ENCODE measurements around the gene NRXN2.

Gene NRXN2

DNA sequence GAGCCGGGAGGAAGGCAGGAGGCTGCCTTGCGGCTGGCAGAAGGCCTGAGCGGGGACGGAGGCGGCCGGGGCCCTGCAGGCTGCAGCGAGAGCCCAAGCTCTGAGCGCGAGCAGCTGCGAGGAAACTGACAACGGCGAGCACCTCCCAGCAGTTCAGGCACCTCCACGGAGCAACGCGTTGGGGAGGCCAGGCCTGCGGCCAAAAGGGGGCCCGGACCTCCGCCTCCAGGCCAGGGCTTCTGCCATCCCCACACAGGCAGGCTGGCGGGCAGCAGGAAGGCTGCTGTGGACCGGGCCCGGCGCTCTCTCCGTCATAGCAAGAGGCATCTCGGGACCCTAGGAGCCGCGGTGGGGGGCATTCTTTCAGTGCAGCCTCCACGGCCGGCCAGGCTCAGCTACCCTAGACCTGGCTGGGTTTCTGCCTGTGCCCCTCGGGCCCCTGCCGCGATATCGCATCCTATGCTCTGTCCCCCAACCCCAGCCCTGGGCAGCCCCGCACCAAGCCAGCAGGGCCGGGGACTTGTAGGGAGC lies 154.9 kb downstream of the NRXN2 start:
- Histone ChIP-seq H3K27ac (replicated peaks; ENCODE audit: low read length) (no peak overlapping the region), H2AK5ac (ENCODE audit: low read depth, low read length) (peak overlapping the region; percentile 99), H4K8ac (ENCODE audit: low read depth, low read length) (peak overlapping the region; percentile 33), H3K18ac (ENCODE audit: low read length) (peak overlapping the region; percentile 92), H4K91ac (ENCODE audit: low read depth, low read length, poor library complexity) (peak overlapping the region; percentile 60), H2BK120ac (ENCODE audit: low read depth, low read length) (peak overlapping the region; percentile 33), H2BK5ac (ENCODE audit: low read length) (peak overlapping the region; percentile 43), H3K9me3 (replicated peaks in 1 of 2; ENCODE audit: control insufficient read depth in 2 of 2, insufficient read depth in 1 of 2, low read depth in 1 of 2, low read length in 2 of 2) (no peaks in the 10 kb centered on the region), H3K4me3 (ENCODE audit: low read length in 2 of 2) (no peak overlapping the region), H3K14ac (ENCODE audit: low read length) (no peak overlapping the region), H3K79me1 (ENCODE audit: low read depth, low read length) (no peaks in the 10 kb centered on the region), H3K4me1 (ENCODE audit: control insufficient read depth in 2 of 2, insufficient read depth in 1 of 2, low read depth in 1 of 2, low read length in 2 of 2) (peaks cover 15 to 28% of the 10 kb centered on the region in 2 donors), H3K9ac (ENCODE audit: low read depth, low read length, poor library complexity) (peak overlapping the region; percentile 79), H3K36me3 (replicated peaks in 1 of 2; ENCODE audit: control insufficient read depth in 2 of 2, insufficient read depth in 2 of 2, low read length in 2 of 2) (no peaks in the 10 kb centered on the region), H3K27me3 (ENCODE audit: control insufficient read depth in 3 of 3, insufficient read depth in 3 of 3, low read depth in 1 of 3, low read length in 3 of 3) (peaks cover 0 to 22% (median 0%) of the 10 kb centered on the region in 3 experiments), H3K4ac (ENCODE audit: low read length) (peak overlapping the region; percentile 13), H3K23ac (ENCODE audit: low read depth, low read length, poor library complexity) (peak overlapping the region; percentile 60), H2BK12ac (ENCODE audit: low read length) (peak overlapping the region; percentile 88), H2BK15ac (ENCODE audit: low read length) (peak overlapping the region; percentile 95), H3K4me2 (ENCODE audit: insufficient read depth, low read length, poor library complexity, severe bottlenecking) (no peak overlapping the region), H2AFZ (ENCODE audit: low read length) (peak overlapping the region; percentile 85)
- WGBS, 2 donors (ENCODE audit: extremely low coverage in 2 of 2, insufficient read length in 2 of 2, insufficient replicate concordance in 1 of 2): no CpG with 5 or more reads among the region's 34 CpGs
- DNase-seq (ENCODE audit: low spot score): no peak

DNA sequence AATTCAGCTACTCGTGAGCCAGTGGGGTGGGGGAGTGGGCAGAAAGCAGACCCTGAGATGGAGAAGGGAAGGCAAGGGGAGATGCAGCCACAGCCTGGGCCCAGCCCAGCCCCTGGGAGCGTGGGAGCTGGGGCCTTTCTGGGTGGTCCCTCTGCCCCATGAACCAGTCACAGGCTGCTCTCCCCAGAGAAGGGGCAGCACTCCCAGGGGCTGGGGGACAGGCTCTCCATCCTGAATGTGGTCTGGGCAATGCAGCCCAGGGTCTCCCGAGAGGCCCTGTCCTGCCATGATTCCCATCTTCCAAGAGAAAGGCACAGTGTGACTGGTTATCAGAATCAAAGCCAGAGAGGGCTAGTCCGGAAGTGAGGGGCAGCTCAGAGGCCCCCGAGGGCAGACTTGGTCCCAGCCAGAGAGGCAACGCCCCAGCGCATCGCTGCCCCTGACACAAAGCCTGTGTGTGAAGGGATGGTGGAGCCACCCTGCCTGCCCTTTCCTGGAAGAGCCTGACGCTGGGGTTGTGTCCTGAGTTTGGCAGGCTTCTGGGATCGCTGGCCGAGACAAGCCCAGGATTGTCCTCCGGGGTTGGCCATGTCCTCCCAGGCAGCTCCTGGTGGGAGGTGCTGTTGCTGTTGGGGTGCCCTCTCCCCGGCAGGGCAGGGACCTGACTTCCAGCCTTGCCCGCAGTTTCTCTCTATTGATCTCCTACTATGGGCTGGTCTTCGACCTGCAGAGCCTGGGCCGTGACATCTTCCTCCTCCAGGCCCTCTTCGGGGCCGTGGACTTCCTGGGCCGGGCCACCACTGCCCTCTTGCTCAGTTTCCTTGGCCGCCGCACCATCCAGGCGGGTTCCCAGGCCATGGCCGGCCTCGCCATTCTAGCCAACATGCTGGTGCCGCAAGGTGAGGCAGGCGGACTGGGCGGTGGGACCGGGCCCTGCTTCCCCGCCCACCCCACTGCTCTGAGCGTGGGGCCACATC lies 155.8 kb downstream of the NRXN2 start:
- peaks cover 15 to 28% of the 10 kb centered on the region in 2 donors for H3K4me1 ChIP-seq (ENCODE audit: control insufficient read depth in 2 of 2, insufficient read depth in 1 of 2, low read depth in 1 of 2, low read length in 2 of 2)
- peak overlapping the region; percentile 95 for H2BK15ac ChIP-seq (ENCODE audit: low read length)
- H3K9me3 ChIP-seq (replicated peaks in 1 of 2; ENCODE audit: control insufficient read depth in 2 of 2, insufficient read depth in 1 of 2, low read depth in 1 of 2, low read length in 2 of 2): no peaks in the 10 kb centered on the region
- peaks cover 0 to 16% (median 0%) of the 10 kb centered on the region in 3 experiments for H3K27me3 ChIP-seq (ENCODE audit: control insufficient read depth in 3 of 3, insufficient read depth in 3 of 3, low read depth in 1 of 3, low read length in 3 of 3)
- no peaks in the 10 kb centered on the region for H3K36me3 ChIP-seq (replicated peaks in 1 of 2; ENCODE audit: control insufficient read depth in 2 of 2, insufficient read depth in 2 of 2, low read length in 2 of 2)
- peak overlapping the region; percentile 99 for H2AK5ac ChIP-seq (ENCODE audit: low read depth, low read length)
- peak overlapping the region; percentile 92 for H3K18ac ChIP-seq (ENCODE audit: low read length)
- no peak for DNase-seq (ENCODE audit: low spot score)
- H3K27ac ChIP-seq (replicated peaks; ENCODE audit: low read length): peak overlapping the region; percentile 79
- H3K9ac ChIP-seq (ENCODE audit: low read depth, low read length, poor library complexity): peak overlapping the region; percentile 79
- peak overlapping the region; percentile 60 for H4K91ac ChIP-seq (ENCODE audit: low read depth, low read length, poor library complexity)
- peak overlapping the region; percentile 43 for H2BK5ac ChIP-seq (ENCODE audit: low read length)
- no CpG with 5 or more reads among the region's 30 CpGs for WGBS, 2 donors (ENCODE audit: extremely low coverage in 2 of 2, insufficient read length in 2 of 2, insufficient replicate concordance in 1 of 2)
- peak overlapping the region; percentile 60 for H3K23ac ChIP-seq (ENCODE audit: low read depth, low read length, poor library complexity)
- peak overlapping the region; percentile 21 for H3K14ac ChIP-seq (ENCODE audit: low read length)
- peak overlapping the region; percentile 97 for H2BK12ac ChIP-seq (ENCODE audit: low read length)
- peak overlapping the region; percentile 33 for H2BK120ac ChIP-seq (ENCODE audit: low read depth, low read length)
- H2AFZ ChIP-seq (ENCODE audit: low read length): peak overlapping the region; percentile 85
- H3K79me1 ChIP-seq (ENCODE audit: low read depth, low read length): no peaks in the 10 kb centered on the region
- H3K4me2 ChIP-seq (ENCODE audit: insufficient read depth, low read length, poor library complexity, severe bottlenecking): no peak overlapping the region
- H3K4ac ChIP-seq (ENCODE audit: low read length): peak overlapping the region; percentile 13
- peak overlapping the region; percentile 33 for H4K8ac ChIP-seq (ENCODE audit: low read depth, low read length)
- peak overlapping the region in 1 of 2 donors; percentile 44 for H3K4me3 ChIP-seq (ENCODE audit: low read length in 2 of 2)

DNA sequence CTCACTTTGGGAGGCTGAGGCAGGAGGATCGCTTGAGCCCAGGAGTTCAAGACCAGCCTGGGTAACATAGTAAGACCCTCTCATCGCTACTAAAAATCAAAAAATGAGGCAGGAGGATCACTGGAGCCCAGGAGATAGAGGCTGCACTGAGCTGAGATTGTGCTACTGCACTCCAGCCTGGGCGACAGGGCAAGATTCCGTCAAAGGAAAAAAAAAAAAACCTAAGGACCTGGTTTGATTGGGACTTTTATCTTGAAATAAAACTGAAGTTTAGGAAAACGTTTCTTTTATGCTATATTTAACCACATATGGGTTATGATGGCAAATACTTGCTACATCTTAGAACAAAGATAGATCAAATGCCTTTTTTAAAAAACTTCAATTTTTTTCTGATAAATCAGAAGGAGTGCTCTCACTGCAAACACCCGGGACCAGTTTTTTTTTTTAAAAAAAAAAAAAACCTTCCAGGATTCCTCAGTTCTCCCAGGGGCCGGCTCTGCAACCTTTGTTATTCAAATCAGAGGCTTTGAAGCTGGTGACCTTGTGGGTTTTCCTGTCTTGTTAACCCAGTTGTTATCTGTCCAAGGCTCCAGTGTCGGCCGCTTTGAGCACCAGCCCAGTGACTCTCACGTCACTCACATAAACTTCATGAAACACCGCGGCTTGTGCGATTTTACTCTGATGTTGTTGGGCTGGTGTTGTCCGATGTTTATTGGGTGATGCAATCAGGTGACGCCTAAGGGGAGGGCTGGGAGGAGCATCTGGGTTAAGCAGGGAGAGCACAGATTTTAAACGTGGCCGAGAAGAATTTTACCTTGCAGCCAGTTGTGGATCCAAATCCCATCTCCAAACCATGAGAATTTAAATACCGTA lies 156.7 kb downstream of the NRXN2 start:
- Histone ChIP-seq H3K4me3 (ENCODE audit: low read length in 2 of 2) (peak overlapping the region in 1 of 2 donors; percentile 44), H2BK5ac (ENCODE audit: low read length) (peak overlapping the region; percentile 54), H2BK15ac (ENCODE audit: low read length) (no peak overlapping the region), H3K36me3 (replicated peaks in 1 of 2; ENCODE audit: control insufficient read depth in 2 of 2, insufficient read depth in 2 of 2, low read length in 2 of 2) (no peaks in the 10 kb centered on the region), H3K9me3 (replicated peaks in 1 of 2; ENCODE audit: control insufficient read depth in 2 of 2, insufficient read depth in 1 of 2, low read depth in 1 of 2, low read length in 2 of 2) (no peaks in the 10 kb centered on the region), H3K4me1 (ENCODE audit: control insufficient read depth in 2 of 2, insufficient read depth in 1 of 2, low read depth in 1 of 2, low read length in 2 of 2) (peaks cover 15 to 24% of the 10 kb centered on the region in 2 donors), H2BK120ac (ENCODE audit: low read depth, low read length) (peak overlapping the region; percentile 33), H3K18ac (ENCODE audit: low read length) (peak overlapping the region; percentile 92), H2AK5ac (ENCODE audit: low read depth, low read length) (peak overlapping the region; percentile 97), H3K9ac (ENCODE audit: low read depth, low read length, poor library complexity) (no peak overlapping the region), H3K14ac (ENCODE audit: low read length) (no peak overlapping the region), H3K4ac (ENCODE audit: low read length) (no peak overlapping the region), H4K8ac (ENCODE audit: low read depth, low read length) (no peak overlapping the region), H3K23ac (ENCODE audit: low read depth, low read length, poor library complexity) (no peak overlapping the region), H3K27ac (replicated peaks; ENCODE audit: low read length) (peak overlapping the region; percentile 79), H2BK12ac (ENCODE audit: low read length) (no peak overlapping the region), H3K4me2 (ENCODE audit: insufficient read depth, low read length, poor library complexity, severe bottlenecking) (peak overlapping the region; percentile 61), H4K91ac (ENCODE audit: low read depth, low read length, poor library complexity) (no peak overlapping the region), H3K27me3 (ENCODE audit: control insufficient read depth in 3 of 3, insufficient read depth in 3 of 3, low read depth in 1 of 3, low read length in 3 of 3) (peaks cover 0 to 10% (median 0%) of the 10 kb centered on the region in 3 experiments), H3K79me1 (ENCODE audit: low read depth, low read length) (no peaks in the 10 kb centered on the region), H2AFZ (ENCODE audit: low read length) (peak overlapping the region; percentile 85)
- peak; percentile 72 for DNase-seq (ENCODE audit: low spot score)
- no CpG with 5 or more reads among the region's 18 CpGs for WGBS, 2 donors (ENCODE audit: extremely low coverage in 2 of 2, insufficient read length in 2 of 2, insufficient replicate concordance in 1 of 2)

Data from neuronal stem cell (in vitro differentiated cells).